Lower leg skin (tissue), 4 donors: Measurements from ENCODE around the gene IL1RAPL1. TPM values are rescaled to one million over a fixed set of nuclear protein-coding genes. Genes with fewer than 3 reads are reported as not detected.

Source experiments
- DNase-seq, 2 donors: peaks; one replicate each; pipeline ENCODE4 v3.0.0-alpha.2; 2019; ENCODE audit warnings: low spot score in 2 of 2
- H3K4me3 ChIP-seq: fragments of 200-600 bp; sonication (generic); 2 replicates; pipeline ENCODE4 v1.5.1; 2017; ENCODE audit warnings: mild to moderate bottlenecking, low read depth; ENCODE audit not compliant: poor library complexity, severe bottlenecking
- CTCF ChIP-seq, 3 donors: fragments of 450-650 bp; IDR thresholded peaks; one replicate each; pipeline ENCODE4 v1.5.1; 2016; ENCODE audit warnings: antibody characterized with exemption in 3 of 3, mild to moderate bottlenecking in 3 of 3, moderate library complexity in 2 of 3
- POLR2A ChIP-seq, 2 donors: fragments of 450-650 bp; IDR thresholded peaks; one replicate each; pipeline ENCODE4 v1.6.1; 2016 to 2017; ENCODE audit warnings: antibody characterized with exemption in 2 of 2, mild to moderate bottlenecking in 1 of 2, moderate library complexity in 1 of 2
- WGBS, 2 donors: methylation state at CpG; one replicate each; pipeline ENCODE4 v1.1.5; 2018; 5-methylcytosine and 5-hydroxymethylcytosine counted together
- intact Hi-C: fragments of 100-400 bp; cut with DNase I; formaldehyde crosslinking; loops from one replicate; pipeline ENCODE4 v1.15.0; 2023; ENCODE audit warnings: low total_unique reads
- total RNA-seq, 4 donors: library from RNA; depleted of rRNA; stranded (reverse); fragments of >200 nt; gene quantifications; one replicate each; pipeline ENCODE4 v1.1.0, GENCODE V29; 2016

Gene IL1RAPL1
- total RNA-seq, 4 donors from 2014 or later = 0.07 to 1.8 (median 0.10) TPM; not detected in 1

- intact Hi-C loops = no loop called here
- DNase-seq = no peak
- WGBS, 2 donors = 66 to 72% methylated on average over 3 of the region's 3 CpGs
- H3K4me3 ChIP-seq = no peak overlapping the region
- no peak for TF ChIP-seq CTCF (IDR thresholded peaks at IDR 0.05)
- TF ChIP-seq POLR2A (IDR thresholded peaks at IDR 0.05) = no peak
Observed at GRCh38 chrX:29455702-29456101, 868.5 kb downstream of the IL1RAPL1 start.

GRCh38 chrX:29461039-29461438 is 873.8 kb downstream of the IL1RAPL1 start:
- intact Hi-C loops = no loop called here
- TF ChIP-seq CTCF (IDR thresholded peaks at IDR 0.05) (no peak), POLR2A (IDR thresholded peaks at IDR 0.05) (no peak)
- no peak overlapping the region for H3K4me3 ChIP-seq
- no peak for DNase-seq
- 82 to 88% methylated on average over 2 of the region's 2 CpGs for WGBS, 2 donors

DNA sequence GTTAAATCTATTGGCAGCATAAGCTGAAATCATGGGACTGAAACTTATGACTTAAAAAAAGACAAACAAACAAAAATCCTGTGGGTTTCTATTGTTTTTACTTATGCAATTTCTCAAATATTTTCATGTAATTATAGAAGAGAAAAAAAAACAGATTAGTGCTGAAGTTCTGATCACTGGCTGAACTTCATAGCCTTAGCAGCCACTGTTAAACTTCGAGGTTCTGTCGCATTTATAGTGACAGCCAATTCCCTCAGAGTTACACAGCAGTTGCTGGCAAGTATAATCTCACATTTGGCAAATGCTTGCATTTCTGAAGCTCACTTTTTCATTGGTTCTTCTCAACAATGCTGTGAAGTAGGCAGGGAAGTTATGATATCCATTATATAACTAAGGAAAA is 879.2 kb downstream of the IL1RAPL1 start:
- no peak for DNase-seq
- 51 to 53% methylated on average over 2 of the region's 2 CpGs for WGBS, 2 donors
- H3K4me3 ChIP-seq = no peak overlapping the region
- TF ChIP-seq POLR2A (IDR thresholded peaks at IDR 0.05) (no peak), CTCF (IDR thresholded peaks at IDR 0.05) (no peak)
- intact Hi-C loops = no loop called here

DNA sequence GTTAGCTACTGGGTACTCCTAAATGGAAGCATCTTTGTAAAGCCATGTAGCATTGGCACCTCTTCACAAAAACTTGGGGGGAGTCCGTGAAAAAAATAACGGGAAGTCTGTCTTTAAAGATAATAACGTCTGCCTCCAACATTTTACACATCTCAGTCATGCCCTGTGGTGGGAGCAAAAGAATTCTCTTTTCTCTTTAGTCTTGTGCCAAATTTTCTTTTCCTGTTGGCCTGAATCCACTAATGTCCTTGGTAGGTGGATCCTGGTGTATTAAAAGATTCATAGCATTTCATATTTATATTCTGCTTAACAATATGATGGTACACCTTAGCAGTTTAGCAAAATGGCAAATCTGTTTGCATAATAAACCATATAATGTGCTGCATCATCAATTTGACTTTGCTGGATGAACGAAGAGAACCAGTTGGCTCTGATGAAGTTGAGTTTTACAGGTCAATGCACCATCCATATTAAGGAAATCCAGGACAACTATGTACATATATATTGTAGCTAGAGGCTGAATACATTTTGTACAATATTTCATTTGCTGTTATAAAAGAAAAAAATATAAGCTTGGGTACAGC is 881.8 kb downstream of the IL1RAPL1 start:
- WGBS, 2 donors = 16 to 22% methylated on average over 4 of the region's 4 CpGs
- intact Hi-C loops = no loop called here
- no peak for TF ChIP-seq POLR2A (IDR thresholded peaks at IDR 0.05)
- no peak for TF ChIP-seq CTCF (IDR thresholded peaks at IDR 0.05)
- no peak for DNase-seq
- H3K4me3 ChIP-seq = no peak overlapping the region

DNA sequence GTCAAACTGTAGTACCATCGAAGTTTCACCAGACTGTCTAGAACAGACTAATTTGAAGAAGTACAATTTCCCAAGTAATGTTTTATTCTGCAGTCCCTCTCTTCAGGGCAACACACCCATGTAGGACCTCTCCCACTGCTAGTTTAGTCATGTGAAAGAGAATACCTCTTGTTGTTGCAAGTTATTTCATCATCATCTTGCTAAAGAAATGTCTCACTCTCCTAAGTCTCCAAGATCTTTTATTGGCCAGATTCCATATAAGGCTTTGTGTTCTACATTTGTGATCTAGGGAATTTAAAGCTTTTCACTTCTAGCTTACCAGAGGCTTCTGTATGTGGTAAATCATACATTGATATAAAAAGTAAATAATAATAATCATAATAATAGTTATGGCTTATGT is 882.8 kb downstream of the IL1RAPL1 start:
- no peak overlapping the region for H3K4me3 ChIP-seq
- no peak for DNase-seq
- TF ChIP-seq POLR2A (IDR thresholded peaks at IDR 0.05) (no peak), CTCF (IDR thresholded peaks at IDR 0.05) (no peak)
- intact Hi-C loops = no loop called here
- 48 to 58% methylated on average over 1 of the region's 1 CpG for WGBS, 2 donors

GRCh38 chrX:29471829-29472228 is 884.6 kb downstream of the IL1RAPL1 start:
- TF ChIP-seq CTCF (IDR thresholded peaks at IDR 0.05) (no peak), POLR2A (IDR thresholded peaks at IDR 0.05) (no peak)
- no peak overlapping the region for H3K4me3 ChIP-seq
- DNase-seq = no peak
- intact Hi-C loops = no loop called here
